H1 (cell line): ENCODE results near the gene MTX3. TPM values are rescaled to one million over a fixed set of nuclear protein-coding genes. Genes with fewer than 3 reads are reported as not detected.

ENCODE experiments used
- CTCF ChIA-PET: fragments of 300-600 bp; sonication (Branson Sonifier 250); formaldehyde crosslinking; loops from one replicate; lab custom pipeline; 2021; ENCODE audit not compliant: partially characterized antibody; lab: Charles Lee
- POLR2A ChIA-PET: fragments of 300-600 bp; sonication (Branson Sonifier 250); formaldehyde crosslinking; loops from one replicate; lab custom pipeline; 2021; ENCODE audit warnings: inconsistent platforms; ENCODE audit not compliant: partially characterized antibody; lab: Charles Lee
- DNase-seq, 2 experiments: peaks; one replicate each; pipeline versions ENCODE4 v3.0.0 to v3.0.0-alpha.2; 2010 to 2022; ENCODE audit warnings: low spot score in 2 of 2, low read depth in 1 of 2, mixed read lengths in 1 of 2
- FAIRE-seq: peaks from 2 replicates; lab custom pipeline; 2011; peaks lifted over from hg19 to GRCh38; lab: Jason Lieb, UNC
- H2AFZ ChIP-seq: 2 replicates; pipeline ENCODE4 v1.8.1; 2012; ENCODE audit warnings: low read length, inconsistent platforms
- H2AK5ac ChIP-seq: 2 replicates; pipeline ENCODE4 v1.6.1; 2013; ENCODE audit warnings: low read depth, low read length
- H2BK120ac ChIP-seq: replicated peaks from 2 replicates; pipeline ENCODE3; 2013; ENCODE audit warnings: low read depth, low read length, inconsistent platforms
- H2BK12ac ChIP-seq: 2 replicates; pipeline ENCODE4 v1.6.1; 2013; ENCODE audit warnings: low read depth, low read length
- H2BK15ac ChIP-seq: 2 replicates; pipeline ENCODE4 v1.6.1; 2013; ENCODE audit warnings: low read length
- H2BK20ac ChIP-seq: 2 replicates; pipeline ENCODE4 v1.6.1; 2013; ENCODE audit warnings: low read length
- H2BK5ac ChIP-seq: 2 replicates; pipeline ENCODE4 v1.6.1; 2013; ENCODE audit warnings: low read depth, low read length
- H3K14ac ChIP-seq: 2 replicates; pipeline ENCODE4 v1.6.1; 2013; ENCODE audit warnings: inconsistent platforms; ENCODE audit not compliant: insufficient read length
- H3K18ac ChIP-seq: 2 replicates; pipeline ENCODE4 v1.6.1; 2013; ENCODE audit warnings: low read length; ENCODE audit errors: extremely low read depth
- H3K23ac ChIP-seq: 2 replicates; pipeline ENCODE4 v1.6.1; 2013; ENCODE audit warnings: inconsistent platforms; ENCODE audit not compliant: insufficient read length
- H3K23me2 ChIP-seq: 2 replicates; pipeline ENCODE4 v1.6.1; 2013; ENCODE audit warnings: low read depth, low read length
- H3K27ac ChIP-seq: 2 replicates; pipeline ENCODE4 v1.6.1; 2011; ENCODE audit warnings: low read depth, low read length, inconsistent platforms
- H3K27me3 ChIP-seq, 4 experiments: replicated peaks in 1 of 4; 1 replicate in 1 of 4; 2 replicates in 3 of 4; pipeline versions ENCODE4 v1.6.1 to v1.8.1; 2011 to 2013; ENCODE audit warnings: low read length in 3 of 4, mild to moderate bottlenecking in 3 of 4, inconsistent platforms in 2 of 4, mixed read lengths in 2 of 4, moderate library complexity in 1 of 4; ENCODE audit not compliant: control insufficient read depth in 3 of 4, insufficient read depth in 3 of 4; ENCODE audit errors: extremely low read depth in 1 of 4
- H3K36me3 ChIP-seq, 4 experiments: 2 replicates each; pipeline versions ENCODE4 v1.6.1 to v1.8.1; 2011 to 2013; ENCODE audit warnings: mild to moderate bottlenecking in 4 of 4, low read length in 3 of 4, moderate library complexity in 2 of 4, control low read depth in 1 of 4, inconsistent platforms in 1 of 4; ENCODE audit not compliant: insufficient read depth in 4 of 4, control insufficient read depth in 2 of 4
- H3K4ac ChIP-seq: replicated peaks from 2 replicates; pipeline ENCODE3; 2013; ENCODE audit warnings: low read length, low read depth, mixed read lengths, inconsistent platforms; ENCODE audit not compliant: insufficient read length
- H3K4me1 ChIP-seq, 4 experiments: replicated peaks in 1 of 4; 1 replicate in 1 of 4; 2 replicates in 3 of 4; pipeline versions ENCODE4 v1.6.1 to v1.8.1; 2011 to 2013; ENCODE audit warnings: low read length in 3 of 4, inconsistent platforms in 2 of 4, mixed read lengths in 1 of 4; ENCODE audit not compliant: insufficient read depth in 4 of 4, control insufficient read depth in 3 of 4
- H3K4me2 ChIP-seq, 2 experiments: 2 replicates each; pipeline versions ENCODE4 v1.6.1 to v1.8.1; 2011 to 2013; ENCODE audit warnings: low read depth in 2 of 2, low read length in 2 of 2, control low read depth in 1 of 2, inconsistent platforms in 1 of 2, mild to moderate bottlenecking in 1 of 2; ENCODE audit not compliant: insufficient read depth in 1 of 2
- H3K4me3 ChIP-seq, 4 experiments: fragments of 200-600, 300-600 bp in 1 of 4; sonication (generic), shearing (Covaris generic), sonication (Bioruptor Twin) in 1 of 4; 2 replicates each; pipeline versions ENCODE4 v1.5.1 to v1.8.1; 2011 to 2016; ENCODE audit warnings: low read length in 4 of 4, low read depth in 3 of 4, control low read depth in 2 of 4, inconsistent platforms in 2 of 4, mild to moderate bottlenecking in 2 of 4, mixed read lengths in 1 of 4, moderate library complexity in 1 of 4; ENCODE audit not compliant: insufficient read depth in 2 of 4; ENCODE audit errors: extremely low read depth in 1 of 4
- H3K56ac ChIP-seq: replicated peaks from 2 replicates; pipeline ENCODE3; 2013; ENCODE audit warnings: low read depth, mild to moderate bottlenecking, mixed read lengths, low read length, inconsistent platforms; ENCODE audit not compliant: insufficient read length
- H3K79me1 ChIP-seq: 2 replicates; pipeline ENCODE4 v1.6.1; 2013; ENCODE audit warnings: low read depth, low read length, control low read depth
- H3K79me2 ChIP-seq, 2 experiments: 2 replicates each; pipeline versions ENCODE4 v1.6.1 to v1.8.1; 2012 to 2013; ENCODE audit warnings: low read length in 2 of 2, mild to moderate bottlenecking in 2 of 2, inconsistent platforms in 1 of 2; ENCODE audit not compliant: insufficient read depth in 2 of 2, control insufficient read depth in 1 of 2
- H3K9ac ChIP-seq, 4 experiments: replicated peaks in 1 of 4; 1 replicate in 1 of 4; 2 replicates in 3 of 4; pipeline versions ENCODE4 v1.6.1 to v1.8.1; 2011 to 2013; ENCODE audit warnings: low read depth in 3 of 4, low read length in 3 of 4, control low read depth in 2 of 4, mild to moderate bottlenecking in 2 of 4, moderate library complexity in 2 of 4, inconsistent platforms in 1 of 4; ENCODE audit errors: extremely low read depth in 1 of 4
- H3K9me3 ChIP-seq, 2 experiments: 2 replicates each; pipeline versions ENCODE4 v1.6.1 to v1.8.1; 2012 to 2013; ENCODE audit warnings: mild to moderate bottlenecking in 2 of 2, moderate library complexity in 2 of 2, control low read depth in 1 of 2, inconsistent platforms in 1 of 2, low read depth in 1 of 2, low read length in 1 of 2, mixed read lengths in 1 of 2; ENCODE audit not compliant: insufficient read depth in 2 of 2
- H4K20me1 ChIP-seq, 2 experiments: replicated peaks in 1 of 2; 2 replicates each; pipeline versions ENCODE3 to v1.8.1; 2011 to 2013; ENCODE audit warnings: inconsistent platforms in 2 of 2, low read length in 2 of 2, mild to moderate bottlenecking in 1 of 2; ENCODE audit not compliant: insufficient read depth in 2 of 2, control insufficient read depth in 1 of 2
- H4K5ac ChIP-seq: 2 replicates; pipeline ENCODE4 v1.6.1; 2013; ENCODE audit warnings: low read length, low read depth, mixed read lengths, inconsistent platforms; ENCODE audit not compliant: insufficient read length
- H4K8ac ChIP-seq: 2 replicates; pipeline ENCODE4 v1.8.0; 2013; ENCODE audit warnings: mild to moderate bottlenecking, moderate library complexity, low read length, inconsistent platforms; ENCODE audit not compliant: insufficient read depth; ENCODE audit errors: extremely low read depth
- H4K91ac ChIP-seq: replicated peaks from 2 replicates; pipeline ENCODE3; 2013; ENCODE audit warnings: low read length, mixed read lengths, inconsistent platforms; ENCODE audit not compliant: insufficient read length
- CEBPB ChIP-seq: IDR thresholded peaks from 2 replicates; pipeline ENCODE4 v1.6.1; 2012; ENCODE audit warnings: low read depth, low read length
- CHD1 ChIP-seq: IDR thresholded peaks from 2 replicates; pipeline ENCODE4 v1.6.1; 2012; ENCODE audit warnings: low read depth, low read length, improper control_type of control experiment
- CHD2 ChIP-seq: IDR thresholded peaks from 2 replicates; pipeline ENCODE4 v1.6.1; 2012; ENCODE audit warnings: low read length, improper control_type of control experiment
- CREB1 ChIP-seq: IDR thresholded peaks from 2 replicates; pipeline ENCODE4 v1.6.1; 2012; ENCODE audit warnings: inconsistent platforms
- EZH2 ChIP-seq: fragments of 200-600 bp; sonication (generic); IDR thresholded peaks from 2 replicates; pipeline ENCODE4 v1.7.1; 2012; ENCODE audit warnings: low read depth, mild to moderate bottlenecking, moderate library complexity, low read length, inconsistent platforms; ENCODE audit not compliant: severe bottlenecking
- FOSL1 ChIP-seq: IDR thresholded peaks from 2 replicates; pipeline ENCODE4 v1.6.1; 2011; ENCODE audit warnings: mild to moderate bottlenecking, low read depth, low read length, moderate library complexity; ENCODE audit not compliant: insufficient read depth
- MAX ChIP-seq: IDR thresholded peaks from 2 replicates; pipeline ENCODE4 v1.6.1; 2012; ENCODE audit warnings: inconsistent platforms
- NRF1 ChIP-seq: IDR thresholded peaks from 2 replicates; pipeline ENCODE4 v1.6.1; 2011; ENCODE audit warnings: mild to moderate bottlenecking, low read depth, low read length, improper control_type of control experiment
- RAD21 ChIP-seq, 2 experiments: IDR thresholded peaks in 1 of 2; conservative IDR thresholded peaks in 1 of 2; 2 replicates each; pipeline ENCODE4 v1.6.1; 2011; ENCODE audit warnings: low read depth in 2 of 2, low read length in 2 of 2, improper control_type of control experiment in 1 of 2, inconsistent platforms in 1 of 2, mild to moderate bottlenecking in 1 of 2, moderate library complexity in 1 of 2
- RNF2 ChIP-seq: fragments of 200-900, 300-1000 bp; sonication (generic); IDR thresholded peaks from 2 replicates; pipeline ENCODE4 v1.7.1; 2016; ENCODE audit warnings: borderline replicate concordance, low read depth, mild to moderate bottlenecking, antibody characterized with exemption, low read length; ENCODE audit not compliant: poor library complexity, severe bottlenecking; ENCODE audit errors: missing control alignments
- SP1 ChIP-seq: IDR thresholded peaks from 2 replicates; pipeline ENCODE4 v1.6.1; 2011; ENCODE audit warnings: low read depth, low read length
- SP4 ChIP-seq: IDR thresholded peaks from 2 replicates; pipeline ENCODE4 v1.6.1; 2012; ENCODE audit warnings: low read length, inconsistent platforms
- TEAD4 ChIP-seq: IDR thresholded peaks from 2 replicates; pipeline ENCODE4 v1.6.1; 2012; ENCODE audit warnings: low read depth, low read length, inconsistent platforms, mixed read lengths
- polyA plus RNA-seq, 7 experiments: library from polyadenylated mRNA; depleted of rRNA in 3 of 7; stranded (reverse) in 5 of 7; unstranded in 2 of 7; fragments of >200 nt in 5 of 7; fragments of 200-250 nt in 2 of 7; gene quantifications; 1 replicate in 5 of 7; 2 replicates in 1 of 7; 4 replicates in 1 of 7; pipeline versions ENCODE4 v1.2.1 to v1.2.3, GENCODE V29; 2011 to 2013; ENCODE audit warnings: missing spikeins in 2 of 7, mixed read lengths in 2 of 7
- total RNA-seq: library from RNA; stranded (reverse); fragmentation: NEBNext Ultra II Directional; extraction: Animal tissue kit (Norgen Biotek cat#: 25700); gene quantifications from 2 replicates; pipeline ENCODE4 v1.2.1, GENCODE V29; 2021

The MTX3 gene
- total and polyA plus RNA-seq, 2 of the 8 experiments (the other 6 are each of a cell fraction or from before 2014, with no cell fraction given) = 9.4 to 28.8 TPM

DNA sequence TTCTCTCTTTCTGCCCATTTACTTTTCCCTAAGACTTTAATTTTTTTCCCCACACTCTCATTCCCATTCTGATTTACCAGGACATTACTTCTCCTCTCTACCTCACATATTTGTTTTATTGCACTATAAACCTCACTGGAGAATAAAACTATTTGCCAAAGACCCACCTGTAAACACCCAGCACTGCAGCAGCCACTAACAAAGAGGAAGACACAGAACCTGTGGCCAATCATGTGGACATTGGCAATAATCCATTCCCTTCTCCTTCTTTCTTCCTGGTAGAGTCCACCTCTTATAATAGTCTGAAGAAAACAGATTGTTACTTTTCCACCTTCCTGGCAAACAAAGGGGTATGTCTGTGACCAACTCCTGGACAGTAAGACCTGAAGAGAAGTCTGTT lies 35.8 kb upstream of the MTX3 start:
- Histone ChIP-seq H4K91ac (no peak overlapping the region), H3K14ac (no peak overlapping the region), H2BK120ac (no peak overlapping the region), H3K4me3 (no peak overlapping the region), H3K56ac (no peak overlapping the region), H2AFZ (no peak overlapping the region), H3K79me2 (no peaks in the 10 kb centered on the region), H3K23me2 (no peaks in the 10 kb centered on the region), H3K27me3 (no peaks in the 10 kb centered on the region), H3K18ac (no peak overlapping the region), H3K79me1 (no peaks in the 10 kb centered on the region), H3K4me2 (no peak overlapping the region), H4K8ac (no peak overlapping the region), H4K20me1 (no peaks in the 10 kb centered on the region), H3K9ac (no peak overlapping the region), H3K36me3 (no peaks in the 10 kb centered on the region)
- POLR2A ChIA-PET = interaction anchor here (0.8 kb wide), 1 partner anchor 17 kb away, joined by 3 read pairs; no protein-coding TSS in a partner anchor
- DNase-seq = no peak
- TF ChIP-seq CREB1 (no peak), RAD21 (IDR thresholded peaks at IDR 0.05 in 1 of 2, conservative IDR thresholded peaks at IDR 0.05 in 1 of 2; ENCODE audit: low read depth in 2 of 2, low read length in 2 of 2) (no peak), CHD2 (no peak), EZH2 (no peak), CHD1 (no peak), SP1 (no peak), CEBPB (no peak), TEAD4 (no peak), FOSL1 (no peak), RNF2 (no peak), MAX (no peak), NRF1 (no peak), SP4 (no peak)
- TF ChIP-seq, all 59 proteins: peak for 0
- H3K23ac ChIP-seq = no peak overlapping the region
- H4K5ac ChIP-seq = no peak overlapping the region
- no peak overlapping the region for H2BK12ac ChIP-seq
- no peaks in the 10 kb centered on the region for H3K9me3 ChIP-seq
- H2BK20ac ChIP-seq = no peak overlapping the region
- no peak overlapping the region for H3K27ac ChIP-seq
- no peak for FAIRE-seq
- CTCF ChIA-PET = interaction anchor here (0.7 to 1.6 kb wide), 4 partner anchors 12 to 57 kb away, joined by 3 to 5 read pairs (median 4); no protein-coding TSS in a partner anchor
- no peak overlapping the region for H2AK5ac ChIP-seq
- H2BK15ac ChIP-seq = no peak overlapping the region
- H2BK5ac ChIP-seq = no peak overlapping the region
- no peak overlapping the region for H3K4ac ChIP-seq
- H3K4me1 ChIP-seq = no peaks in the 10 kb centered on the region
